ENCODE results near the gene IFITM1. TPM values are rescaled to one million over a fixed set of nuclear protein-coding genes. Genes with fewer than 3 reads are reported as not detected.

IFITM1 gene
- total and polyA plus RNA-seq, 2 of the 8 experiments (the other 6 are each of a cell fraction or from before 2014, with no cell fraction given), result 394 to 1,464 TPM

GRCh38 chr11:346529-346928 lies 32.7 kb downstream of the IFITM1 start (continued):
- TF ChIP-seq CHD7 (IDR thresholded peaks at IDR 0.05; ENCODE audit: insufficient replicate concordance, low read length) (no peak), SP2 (IDR thresholded peaks at IDR 0.05; ENCODE audit: low read length) (no peak)
